SK-N-SH (cell line): ENCODE data around the gene MBTPS1. TPM values are rescaled to one million over a fixed set of nuclear protein-coding genes. Genes with fewer than 3 reads are reported as not detected.

Source experiments
- CTCF ChIA-PET: fragments of 300-600, 350-600 bp; formaldehyde crosslinking; extraction: SDS; loops from one replicate; lab custom pipeline; 2021; lab: Yijun Ruan, JAX
- POLR2A ChIA-PET: fragments of 350-600 bp; sonication (Branson Sonifier 250); formaldehyde crosslinking; extraction: SDS; loops from one replicate; lab custom pipeline; 2020; ENCODE audit warnings: antibody characterized with exemption, inconsistent platforms; lab: Yijun Ruan, JAX
- DNase-seq: peaks from one replicate; pipeline ENCODE4 v3.0.0; 2012
- H2AFZ ChIP-seq: fragments of 200-600 bp; sonication (generic); 2 replicates; pipeline ENCODE4 v1.8.1; 2016; ENCODE audit warnings: antibody characterized with exemption, mild to moderate bottlenecking, low read depth
- H3F3A ChIP-seq: fragments of 200-600 bp; sonication (generic); replicated peaks from 2 replicates; pipeline ENCODE3; 2016; ENCODE audit warnings: antibody characterized with exemption, mild to moderate bottlenecking; ENCODE audit not compliant: insufficient read depth
- H3K27ac ChIP-seq, 2 experiments: fragments of 200-500 bp in 1 of 2; fragments of 200-600 bp in 1 of 2; sonication (Bioruptor generic) in 1 of 2; sonication (generic), shearing (Covaris generic) in 1 of 2; 2 replicates each; pipeline versions ENCODE4 v1.5.1 to v1.6.1; 2014 to 2016; ENCODE audit warnings: low read depth in 2 of 2, inconsistent platforms in 1 of 2, low read length in 1 of 2, mild to moderate bottlenecking in 1 of 2, mixed read lengths in 1 of 2
- H3K27me3 ChIP-seq: fragments of 200-600 bp; sonication (generic), shearing (Covaris generic); 2 replicates; pipeline ENCODE4 v1.6.1; 2016; ENCODE audit warnings: mixed run types; ENCODE audit not compliant: insufficient read depth
- H3K36me3 ChIP-seq, 2 experiments: fragments of 200-500 bp in 1 of 2; fragments of 200-600 bp in 1 of 2; sonication (Bioruptor generic) in 1 of 2; sonication (generic) in 1 of 2; replicated peaks in 1 of 2; 2 replicates each; pipeline versions ENCODE3 to v1.5.1; 2014 to 2016; ENCODE audit warnings: low read length in 1 of 2, mild to moderate bottlenecking in 1 of 2; ENCODE audit not compliant: insufficient read depth in 2 of 2, control insufficient read depth in 1 of 2
- H3K4me1 ChIP-seq, 2 experiments: fragments of 200-500 bp in 1 of 2; fragments of 200-600 bp in 1 of 2; sonication (Bioruptor generic) in 1 of 2; sonication (generic), shearing (Covaris generic) in 1 of 2; 2 replicates each; pipeline versions ENCODE4 v1.5.1 to v1.6.1; 2014 to 2016; ENCODE audit warnings: low read depth in 1 of 2, low read length in 1 of 2, mixed run types in 1 of 2; ENCODE audit not compliant: insufficient read depth in 2 of 2, control insufficient read depth in 1 of 2
- H3K4me2 ChIP-seq: fragments of 200-600 bp; sonication (generic), shearing (Covaris generic); 2 replicates; pipeline ENCODE4 v1.6.1; 2017; ENCODE audit warnings: mixed run types
- H3K4me3 ChIP-seq, 2 experiments: fragments of 200-500 bp in 1 of 2; fragments of 200-600 bp in 1 of 2; sonication (Bioruptor generic) in 1 of 2; sonication (generic), shearing (Covaris generic) in 1 of 2; 2 replicates each; pipeline versions ENCODE4 v1.5.1 to v1.8.1; 2014 to 2016; ENCODE audit warnings: low read depth in 2 of 2, inconsistent platforms in 1 of 2, low read length in 1 of 2, mild to moderate bottlenecking in 1 of 2, mixed read lengths in 1 of 2, moderate library complexity in 1 of 2
- H3K79me2 ChIP-seq: fragments of 200-600 bp; sonication (generic); 2 replicates; pipeline ENCODE4 v1.8.1; 2017; ENCODE audit warnings: mild to moderate bottlenecking; ENCODE audit not compliant: insufficient read depth
- H3K9ac ChIP-seq: fragments of 200-600 bp; sonication (generic); 2 replicates; pipeline ENCODE4 v1.6.1; 2017; ENCODE audit warnings: mixed run types
- H3K9me2 ChIP-seq: fragments of 200-600 bp; sonication (generic); 2 replicates; pipeline ENCODE4 v1.6.1; 2017; ENCODE audit warnings: mixed run types
- H3K9me3 ChIP-seq: fragments of 200-600 bp; sonication (generic); 2 replicates; pipeline ENCODE4 v1.6.1; 2017; ENCODE audit warnings: mixed run types, mild to moderate bottlenecking, moderate library complexity
- H4K20me1 ChIP-seq: fragments of 200-600 bp; sonication (generic); 2 replicates; pipeline ENCODE4 v1.6.1; 2017; ENCODE audit warnings: mild to moderate bottlenecking, mixed run types; ENCODE audit not compliant: insufficient read depth
- CHD2 ChIP-seq: fragments of 150-350 bp; IDR thresholded peaks from 2 replicates; pipeline ENCODE4 v1.6.1; 2018; ENCODE audit warnings: low read length; ENCODE audit not compliant: partially characterized antibody
- CTCF ChIP-seq: fragments of 200-600 bp; sonication (generic); IDR thresholded peaks from 2 replicates; pipeline ENCODE4 v1.6.1; 2017; ENCODE audit warnings: antibody characterized with exemption, mild to moderate bottlenecking, moderate library complexity
- ELF1 ChIP-seq: IDR thresholded peaks from 2 replicates; pipeline ENCODE4 v1.4.0; 2012
- EP300 ChIP-seq, 2 experiments: IDR thresholded peaks; 2 replicates each; pipeline versions ENCODE4 v1.4.0 to v1.6.1; 2012; ENCODE audit warnings: borderline replicate concordance in 1 of 2, low read depth in 1 of 2, low read length in 1 of 2
- FOSL2 ChIP-seq: IDR thresholded peaks from 2 replicates; pipeline ENCODE4 v1.4.0; 2012; ENCODE audit warnings: low read depth, mild to moderate bottlenecking, moderate library complexity, borderline replicate concordance
- GATA2 ChIP-seq: sonication (generic); formaldehyde crosslinking; IDR thresholded peaks from 2 replicates; pipeline ENCODE4 v1.5.0; 2020; ENCODE audit warnings: mild to moderate bottlenecking, missing genetic modification reagents
- MAX ChIP-seq: IDR thresholded peaks from 2 replicates; pipeline ENCODE4 v1.4.0; 2012; ENCODE audit warnings: low read depth
- MEF2A ChIP-seq: IDR thresholded peaks from 2 replicates; pipeline ENCODE4 v1.4.0; 2012; ENCODE audit warnings: low read depth, borderline replicate concordance
- NFIC ChIP-seq: IDR thresholded peaks from 2 replicates; pipeline ENCODE4 v1.4.0; 2012; ENCODE audit warnings: borderline replicate concordance
- NRF1 ChIP-seq: IDR thresholded peaks from 2 replicates; pipeline ENCODE4 v1.6.1; 2012; ENCODE audit warnings: low read depth, mild to moderate bottlenecking, low read length
- PBX3 ChIP-seq: IDR thresholded peaks from 2 replicates; pipeline ENCODE4; 2012
- RAD21 ChIP-seq: IDR thresholded peaks from 2 replicates; pipeline ENCODE4 v1.6.1; 2012; ENCODE audit warnings: mild to moderate bottlenecking, low read length
- RCOR1 ChIP-seq: fragments of 150-350 bp; IDR thresholded peaks from 2 replicates; pipeline ENCODE4 v1.6.1; 2017; ENCODE audit warnings: antibody characterized with exemption, low read length
- RXRA ChIP-seq: IDR thresholded peaks from 2 replicates; pipeline ENCODE4 v1.4.0; 2012; ENCODE audit warnings: low read depth, mild to moderate bottlenecking, borderline replicate concordance
- SMC3 ChIP-seq: IDR thresholded peaks from 2 replicates; pipeline ENCODE4 v1.6.1; 2012; ENCODE audit warnings: low read depth, low read length, improper control_type of control experiment
- TCF12 ChIP-seq: IDR thresholded peaks from 2 replicates; pipeline ENCODE4 v1.4.0; 2012
- TEAD4 ChIP-seq: IDR thresholded peaks from 2 replicates; pipeline ENCODE4 v1.4.0; 2012; ENCODE audit warnings: mild to moderate bottlenecking, borderline replicate concordance; ENCODE audit not compliant: insufficient read depth
- USF1 ChIP-seq: IDR thresholded peaks from 2 replicates; pipeline ENCODE4 v1.4.0; 2012; ENCODE audit warnings: low read depth, borderline replicate concordance
- USF2 ChIP-seq: fragments of 150-350 bp; IDR thresholded peaks from 2 replicates; pipeline ENCODE4 v1.6.1; 2017; ENCODE audit warnings: antibody characterized with exemption, low read length, low read depth, borderline replicate concordance
- YY1 ChIP-seq: IDR thresholded peaks from 2 replicates; pipeline ENCODE4 v1.4.0; 2012; ENCODE audit warnings: low read depth, mild to moderate bottlenecking
- WGBS: methylation state at CpG from one replicate; pipeline ENCODE4 v1.1.6; 2017; ENCODE audit warnings: low lambda C conversion rate; 5-methylcytosine and 5-hydroxymethylcytosine counted together
- polyA plus RNA-seq, 3 experiments: library from polyadenylated mRNA; depleted of rRNA; stranded (reverse); fragments of >200 nt; gene quantifications; 2 replicates each; pipeline ENCODE4 v1.2.3, GENCODE V29; 2012

MBTPS1 gene
- polyA plus RNA-seq, 1 of the 3 experiments (the other 2 are of a cell fraction) = 84.9 TPM

GRCh38 chr16:84139628-84140258, 23.0 kb upstream of the MBTPS1 start:
- TF ChIP-seq RAD21 (no peak), MEF2A (no peak), CTCF (no peak), RXRA (no peak), TEAD4 (no peak), ELF1 (no peak), NRF1 (no peak), RCOR1 (no peak), FOSL2 (no peak), EP300 (IDR thresholded peaks at IDR 0.05; ENCODE audit: borderline replicate concordance in 1 of 2, low read depth in 1 of 2, low read length in 1 of 2) (no peak), YY1 (no peak), PBX3 (no peak), CHD2 (no peak), GATA2 (no peak), USF2 (no peak), NFIC (no peak), SMC3 (no peak), USF1 (no peak), TCF12 (no peak), MAX (no peak)
- CTCF ChIA-PET = interaction anchor here (1.0 to 3.1 kb wide), 3 partner anchors 36 to 55 kb away, joined by 3 to 14 read pairs (median 4); partner anchors contain the start of gene TAF1C
- no peak overlapping the region for H3K27ac ChIP-seq
- no peaks in the 10 kb centered on the region for H3K36me3 ChIP-seq
- no peaks in the 10 kb centered on the region for H3F3A ChIP-seq
- peaks cover 0 to 2% of the 10 kb centered on the region in 2 experiments; a peak in 1 of 4 replicates for H3K4me1 ChIP-seq
- no peak overlapping the region for H2AFZ ChIP-seq
- H3K9me2 ChIP-seq = no peaks in the 10 kb centered on the region
- no peak for DNase-seq
- H4K20me1 ChIP-seq = peaks cover 18% of the 10 kb centered on the region
- WGBS = 80% methylated on average over 6 of the region's 6 CpGs
- no peak overlapping the region for H3K9ac ChIP-seq
- POLR2A ChIA-PET = no interaction called here
- H3K9me3 ChIP-seq = no peaks in the 10 kb centered on the region
- H3K4me3 ChIP-seq = no peak overlapping the region
- no peaks in the 10 kb centered on the region for H3K27me3 ChIP-seq
- H3K4me2 ChIP-seq = no peak overlapping the region
- H3K79me2 ChIP-seq = peaks cover 69% of the 10 kb centered on the region
